Esophagus squamous epithelium (tissue), 4 donors: Measurements from ENCODE around the gene CLEC2L.

Source experiments
- POLR2A ChIP-seq, 4 donors: fragments of 450-650 bp; IDR thresholded peaks; one replicate each; pipeline ENCODE4 v1.6.1; 2017; ENCODE audit warnings: antibody characterized with exemption in 4 of 4, mild to moderate bottlenecking in 4 of 4, moderate library complexity in 3 of 4
- TF ChIP-seq, protein P1 (sequence below), 6 experiments: fragments of 450-650 bp in 4 of 6; fragments of 200-600 bp in 2 of 6; sonication (generic) in 2 of 6; IDR thresholded peaks; one replicate each; pipeline ENCODE4 v1.5.1; 2016 to 2019; ENCODE audit warnings: antibody characterized with exemption in 6 of 6, mild to moderate bottlenecking in 4 of 6, moderate library complexity in 4 of 6

DNA sequence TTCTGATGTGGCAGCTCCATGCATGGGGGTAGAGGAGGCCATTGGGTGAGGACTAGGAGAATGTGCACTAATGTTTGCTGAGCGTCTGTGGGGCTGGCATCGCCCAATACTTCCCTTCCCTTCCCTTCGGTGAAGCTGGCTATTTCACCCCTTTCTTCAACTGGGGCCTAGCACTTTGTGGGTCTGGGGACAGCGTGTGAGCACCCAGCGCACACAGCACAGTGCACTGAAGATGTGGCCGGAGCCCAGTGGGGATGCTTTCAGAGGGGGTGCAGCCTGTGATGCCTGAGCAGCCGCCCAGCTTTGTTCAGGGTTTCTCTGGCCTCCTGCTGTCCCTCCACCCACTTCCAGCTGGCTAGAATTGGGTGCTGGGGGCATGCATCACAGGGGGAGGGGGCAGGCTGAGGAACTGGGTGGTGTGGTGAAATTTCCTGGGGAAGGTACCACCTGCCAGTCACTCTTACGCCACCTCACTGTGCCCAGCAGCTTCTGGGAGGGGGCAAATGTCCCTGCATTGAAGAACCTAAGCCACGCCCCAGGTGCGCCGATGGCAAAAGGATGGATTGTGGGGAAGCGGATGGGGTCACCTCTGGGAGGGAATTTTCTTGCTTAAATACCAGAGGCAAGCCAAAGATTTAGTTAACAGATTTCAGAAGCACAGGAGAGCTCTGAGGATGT, 45.5 kb downstream of the CLEC2L start:
- TF ChIP-seq, protein P1, sequence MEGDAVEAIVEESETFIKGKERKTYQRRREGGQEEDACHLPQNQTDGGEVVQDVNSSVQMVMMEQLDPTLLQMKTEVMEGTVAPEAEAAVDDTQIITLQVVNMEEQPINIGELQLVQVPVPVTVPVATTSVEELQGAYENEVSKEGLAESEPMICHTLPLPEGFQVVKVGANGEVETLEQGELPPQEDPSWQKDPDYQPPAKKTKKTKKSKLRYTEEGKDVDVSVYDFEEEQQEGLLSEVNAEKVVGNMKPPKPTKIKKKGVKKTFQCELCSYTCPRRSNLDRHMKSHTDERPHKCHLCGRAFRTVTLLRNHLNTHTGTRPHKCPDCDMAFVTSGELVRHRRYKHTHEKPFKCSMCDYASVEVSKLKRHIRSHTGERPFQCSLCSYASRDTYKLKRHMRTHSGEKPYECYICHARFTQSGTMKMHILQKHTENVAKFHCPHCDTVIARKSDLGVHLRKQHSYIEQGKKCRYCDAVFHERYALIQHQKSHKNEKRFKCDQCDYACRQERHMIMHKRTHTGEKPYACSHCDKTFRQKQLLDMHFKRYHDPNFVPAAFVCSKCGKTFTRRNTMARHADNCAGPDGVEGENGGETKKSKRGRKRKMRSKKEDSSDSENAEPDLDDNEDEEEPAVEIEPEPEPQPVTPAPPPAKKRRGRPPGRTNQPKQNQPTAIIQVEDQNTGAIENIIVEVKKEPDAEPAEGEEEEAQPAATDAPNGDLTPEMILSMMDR (IDR thresholded peaks at IDR 0.05) = no peak
- TF ChIP-seq POLR2A (IDR thresholded peaks at IDR 0.05) = no peak
